GM18508 (cell line): ENCODE data around the gene LRFN5.
"Not testable (repeated sequence)": the region's sequence is repeated elsewhere in the genome, so short reads cannot be mapped to it uniquely, and the experiment has no call there.

ENCODE experiments used
- ATAC-seq: cut with Tn5 transposase; IDR thresholded peaks from one replicate; pipeline ENCODE4 v1.9.1; 2021; ENCODE audit warnings: moderate number of reproducible peaks; ENCODE audit not compliant: insufficient read depth, unreplicated experiment

The LRFN5 gene

DNA sequence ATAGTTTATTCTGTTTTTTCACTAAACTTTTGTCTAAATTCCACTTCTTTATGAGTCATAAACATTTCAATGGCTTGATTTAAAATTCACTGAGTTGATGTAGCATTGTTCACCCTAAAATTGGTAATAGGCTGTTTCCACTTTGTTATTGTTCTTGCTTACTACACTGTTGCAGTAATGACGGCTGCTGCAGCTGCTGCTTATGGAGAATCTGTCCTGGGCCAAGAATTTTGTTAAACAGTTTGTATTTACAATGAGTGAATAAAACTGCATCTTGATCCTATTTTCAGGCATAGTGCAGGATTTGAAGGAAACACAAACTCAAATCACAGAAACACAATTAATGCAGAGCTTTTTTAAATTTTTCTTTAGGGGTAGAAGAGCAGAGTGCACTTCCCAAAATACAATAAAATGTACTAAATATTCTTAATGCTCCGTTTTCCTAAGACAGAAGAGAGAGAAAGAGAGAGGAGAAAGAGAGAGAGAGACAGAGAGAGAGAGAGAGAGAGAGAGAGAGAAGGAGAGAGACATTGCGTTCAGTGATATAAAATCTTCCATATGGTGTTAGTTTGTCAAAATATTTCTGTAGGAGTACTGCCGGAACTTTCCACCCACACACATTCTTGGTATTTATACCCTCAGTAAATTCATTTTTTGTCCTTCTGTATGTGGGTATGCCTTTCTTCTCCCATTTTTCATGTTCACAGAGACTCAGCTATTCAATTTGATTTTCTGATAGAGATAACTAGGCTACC, 266.4 kb downstream of the LRFN5 start:
- no peak for ATAC-seq

DNA sequence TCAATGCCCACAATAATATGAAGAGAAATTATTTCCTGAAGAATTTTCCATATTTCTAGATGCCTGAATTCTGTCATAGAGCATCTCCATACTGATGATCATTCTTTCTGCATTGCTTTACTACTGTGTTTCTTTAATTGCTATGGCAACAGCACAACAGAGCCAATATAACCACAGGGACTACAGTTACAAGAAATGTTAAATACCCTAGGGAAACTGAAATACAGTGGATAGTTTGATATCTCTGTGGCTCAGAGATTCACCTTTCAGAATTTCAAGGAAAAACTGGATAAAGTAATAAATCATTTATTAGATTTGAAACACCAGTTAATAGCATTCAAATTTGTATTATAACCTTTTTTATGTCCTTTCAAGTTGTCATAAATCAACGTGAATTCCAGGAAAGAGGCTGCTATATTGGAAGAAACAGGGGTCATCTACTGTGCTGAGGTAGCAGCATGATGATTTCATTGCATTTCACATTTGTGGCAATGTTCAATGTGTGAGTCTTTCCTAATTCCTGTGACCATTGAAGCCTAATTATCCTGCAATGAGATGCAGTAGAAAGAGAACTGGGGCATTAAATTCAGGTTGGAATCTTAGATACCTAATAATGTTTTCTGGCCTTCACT, 267.1 kb downstream of the LRFN5 start:
- ATAC-seq = no peak

DNA sequence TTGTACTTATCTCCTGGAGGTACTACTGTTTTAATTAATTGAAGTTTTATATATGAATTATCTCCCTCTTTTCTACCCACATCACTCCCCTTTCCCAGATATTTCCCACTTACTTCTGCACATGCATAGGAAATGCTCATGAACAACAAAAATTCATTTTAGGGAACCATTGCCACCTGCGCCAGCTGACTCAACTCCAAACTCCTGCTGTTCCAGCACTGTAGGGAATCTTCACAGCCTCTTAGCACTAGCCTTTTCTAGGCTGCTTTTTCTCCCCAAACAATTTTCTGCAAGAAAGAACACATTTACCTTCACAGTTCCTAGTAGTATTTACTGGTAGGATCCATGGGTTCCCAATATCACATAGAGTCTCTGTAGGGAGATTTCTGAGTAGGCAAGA, 268.4 kb downstream of the LRFN5 start:
- no peak for ATAC-seq

DNA sequence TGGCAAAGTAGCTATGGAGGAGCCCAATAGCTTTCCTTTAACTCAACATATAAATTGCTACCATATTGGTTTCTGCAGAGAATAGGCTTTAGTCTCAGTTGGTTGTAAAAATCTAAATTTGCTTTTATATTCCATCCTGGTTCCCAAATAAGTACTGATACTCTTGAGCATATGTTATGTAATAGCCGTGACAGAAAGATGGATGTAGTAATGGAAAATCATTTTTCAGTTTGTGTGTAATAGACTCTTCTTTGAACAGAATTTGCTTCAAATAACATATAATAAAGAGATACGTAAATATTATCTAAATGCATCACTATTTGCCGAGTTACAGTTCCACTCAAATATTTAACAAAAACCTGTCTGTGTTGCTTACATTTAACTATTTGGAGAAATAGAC, 271.6 kb downstream of the LRFN5 start:
- no peak for ATAC-seq

DNA sequence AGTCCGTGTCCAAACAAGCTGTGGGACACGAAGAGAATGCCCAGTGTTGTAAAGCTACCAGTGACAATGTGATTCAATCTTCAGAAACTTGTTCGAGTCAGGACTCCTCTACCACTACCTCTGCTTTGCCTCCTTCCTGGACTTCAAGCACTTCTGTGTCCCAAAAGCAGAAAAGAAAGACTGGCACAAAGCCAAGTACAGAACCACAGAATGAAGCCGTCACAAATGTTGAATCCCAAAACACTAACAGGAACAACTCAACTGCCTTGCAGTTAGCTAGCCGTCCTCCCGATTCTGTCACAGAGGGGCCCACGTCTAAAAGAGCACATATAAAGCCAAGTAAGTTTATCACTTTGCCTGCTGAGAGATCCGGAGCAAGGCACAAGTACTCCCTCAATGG, 284.9 kb downstream of the LRFN5 start:
- ATAC-seq = no peak

DNA sequence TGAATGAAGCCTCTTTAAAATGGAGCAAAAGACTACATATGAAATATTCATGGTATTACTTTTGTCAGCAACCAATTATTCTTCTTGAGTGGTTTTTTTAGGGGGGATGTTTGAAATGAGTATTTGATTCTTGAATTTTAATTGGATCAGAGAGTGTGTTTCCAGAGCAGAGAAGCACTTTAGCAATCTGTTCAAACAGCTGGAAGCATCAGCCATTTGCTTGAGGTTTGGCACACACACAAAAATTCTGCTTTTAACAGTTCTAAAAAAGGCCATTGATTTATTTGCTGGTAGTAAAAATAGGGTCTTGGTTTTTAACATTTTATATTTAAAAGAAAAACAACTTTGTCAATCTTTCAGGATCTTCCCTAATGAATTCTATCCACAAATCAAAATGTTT, 292.7 kb downstream of the LRFN5 start:
- ATAC-seq = no peak

DNA sequence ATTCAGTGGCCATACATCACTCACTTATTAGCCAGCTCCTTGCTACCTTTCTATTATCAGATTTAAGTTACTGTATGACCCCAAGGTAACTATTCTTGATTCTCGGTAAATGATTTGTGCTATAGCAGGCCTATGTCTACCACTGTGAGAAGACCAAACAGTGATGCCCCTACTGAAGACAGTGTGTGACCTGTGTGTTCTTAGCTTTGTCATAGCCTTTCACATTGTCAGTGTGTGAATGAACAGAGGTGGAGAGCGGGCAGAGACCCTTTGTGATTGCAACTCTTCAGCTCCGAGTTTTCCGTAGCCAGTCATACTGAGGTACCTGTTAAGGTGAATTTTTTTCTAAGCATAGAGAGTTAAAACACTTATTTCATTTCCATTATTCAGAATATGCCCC, 294.0 kb downstream of the LRFN5 start:
- ATAC-seq = no peak

DNA sequence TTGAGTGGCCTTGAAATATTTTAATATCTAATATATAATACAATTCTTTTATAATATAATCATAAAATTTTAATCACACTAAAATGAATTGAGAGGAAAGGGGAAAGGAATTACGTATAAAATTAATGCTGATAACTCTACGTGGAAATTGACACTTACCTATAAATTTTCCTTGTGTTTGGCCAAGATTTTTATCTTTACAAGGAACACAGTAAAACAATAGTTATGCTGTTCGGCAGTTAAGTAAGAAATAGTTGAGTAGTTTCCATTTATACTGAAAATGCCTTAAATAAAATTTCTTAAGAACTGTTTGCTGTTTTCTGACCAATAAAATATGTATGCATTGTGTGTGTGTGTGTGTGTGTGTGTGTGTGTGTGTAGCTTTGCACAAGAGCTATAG, 294.4 kb downstream of the LRFN5 start:
- ATAC-seq = no peak

DNA sequence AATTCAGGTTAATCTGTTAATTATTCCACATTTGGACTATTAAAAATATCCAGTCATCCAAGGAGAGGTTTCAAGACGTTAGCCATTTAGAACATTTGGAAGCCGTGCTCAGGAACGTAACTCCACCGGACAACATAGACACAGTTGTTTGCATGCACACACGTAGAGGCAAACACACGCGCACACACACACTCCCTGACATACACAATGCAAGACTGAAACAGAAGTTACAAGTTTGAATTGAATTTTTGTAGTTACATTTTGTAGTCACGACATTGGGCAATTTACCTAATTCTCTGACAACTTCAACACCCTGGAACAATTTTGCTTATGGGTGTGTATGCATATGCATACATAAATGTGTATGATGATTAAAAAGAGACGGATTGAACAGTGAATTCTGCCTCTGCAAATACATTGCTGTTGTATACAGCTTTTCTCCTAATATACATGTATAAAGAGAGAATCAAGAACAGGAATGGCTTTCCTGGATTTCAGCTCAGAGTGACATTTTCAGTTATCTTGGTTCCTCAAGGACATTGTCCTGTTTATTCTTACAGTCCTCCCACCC, 298.8 kb downstream of the LRFN5 start:
- no peak for ATAC-seq

DNA sequence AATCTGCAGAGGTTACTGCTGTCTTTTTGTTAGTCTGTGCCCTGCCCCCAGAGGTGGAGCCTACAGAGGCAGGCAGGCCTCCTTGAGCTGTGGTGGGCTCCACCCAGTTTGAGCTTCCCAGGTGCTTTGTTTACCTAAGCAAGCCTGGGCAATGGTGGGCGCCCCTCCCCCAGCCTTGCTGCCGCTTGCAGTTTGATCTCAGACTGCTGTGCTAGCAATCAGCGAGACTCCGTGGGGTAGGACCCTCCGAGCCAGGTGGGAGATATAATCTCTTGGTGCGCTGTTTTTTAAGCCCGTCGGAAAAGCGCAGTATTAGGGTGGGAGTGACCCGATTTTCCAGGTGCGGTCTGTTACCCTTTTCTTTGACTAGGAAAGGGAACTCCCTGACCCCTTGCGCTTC, 304.5 kb downstream of the LRFN5 start:
- not testable (repeated sequence) for ATAC-seq

DNA sequence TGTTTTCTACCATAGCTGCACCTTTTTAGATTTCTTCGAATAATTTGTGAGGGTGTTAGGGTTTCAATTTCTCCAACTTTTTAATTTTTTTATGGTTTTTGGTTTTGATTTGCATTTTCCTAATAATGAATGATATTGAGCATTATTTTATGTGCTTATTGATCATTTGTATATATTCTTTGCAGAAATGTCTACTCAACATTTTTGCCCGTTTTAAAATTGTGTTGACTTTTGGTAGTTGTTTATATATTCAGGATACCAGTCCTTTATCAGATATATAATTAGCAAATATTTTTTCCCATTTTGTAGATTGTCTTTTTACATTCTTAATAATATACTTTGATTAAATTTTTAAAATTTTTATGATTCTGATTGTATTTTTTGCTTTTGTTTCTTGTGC, 306.7 kb downstream of the LRFN5 start:
- ATAC-seq = no peak

DNA sequence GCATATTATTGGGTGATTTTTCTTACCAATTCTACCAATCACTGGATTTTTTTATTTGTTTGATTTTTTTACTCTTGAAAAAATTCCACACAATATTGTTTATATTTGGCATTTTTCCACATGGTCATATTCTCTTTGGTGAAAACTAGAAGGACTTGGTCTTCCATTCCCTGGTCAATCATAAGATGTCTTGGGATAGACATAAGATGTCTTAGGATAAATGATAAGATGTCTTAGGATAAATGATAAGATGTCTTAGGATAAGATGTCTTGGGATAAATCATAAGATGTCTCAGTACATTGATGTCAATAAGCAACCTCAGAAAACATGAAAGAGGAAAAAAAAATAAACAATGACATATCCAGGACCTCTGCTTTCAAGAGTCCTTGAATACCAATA, 309.1 kb downstream of the LRFN5 start:
- ATAC-seq = no peak

DNA sequence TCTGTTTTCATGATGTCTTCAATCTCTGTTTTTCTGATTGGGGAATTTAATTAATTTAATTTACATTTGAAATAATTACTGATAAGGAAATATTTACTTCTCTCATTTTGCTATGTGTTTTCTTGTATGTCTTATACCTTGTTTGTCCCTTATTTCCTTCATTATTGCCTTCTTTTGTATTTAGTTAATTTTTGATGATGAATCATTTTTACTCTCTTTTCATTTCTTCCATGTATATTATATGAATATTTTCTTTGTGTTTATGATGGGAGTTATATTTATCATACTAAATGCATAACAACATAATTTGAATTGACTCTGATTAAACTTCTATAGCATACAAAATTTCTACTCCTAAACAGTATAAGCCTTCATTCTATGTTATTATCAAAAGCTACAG, 309.6 kb downstream of the LRFN5 start:
- ATAC-seq = no peak

DNA sequence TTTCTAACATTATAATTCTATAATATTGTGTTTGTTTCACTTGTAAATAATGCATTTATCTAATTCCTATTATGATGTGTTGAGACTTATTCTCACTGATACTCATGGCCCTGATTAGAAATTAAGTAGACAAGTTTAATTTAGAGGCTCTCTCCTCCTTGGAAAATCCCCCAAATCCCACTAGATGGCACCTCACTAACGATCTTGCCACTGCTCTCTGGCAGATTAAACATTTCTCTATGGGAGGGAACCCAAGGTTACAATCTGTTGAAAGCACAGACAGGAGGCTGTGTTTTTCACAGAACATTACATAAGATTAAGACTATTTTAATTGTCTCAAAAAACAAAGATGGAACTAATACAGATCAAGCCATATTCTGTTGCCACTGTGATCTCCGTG, 318.7 kb downstream of the LRFN5 start:
- ATAC-seq = no peak

DNA sequence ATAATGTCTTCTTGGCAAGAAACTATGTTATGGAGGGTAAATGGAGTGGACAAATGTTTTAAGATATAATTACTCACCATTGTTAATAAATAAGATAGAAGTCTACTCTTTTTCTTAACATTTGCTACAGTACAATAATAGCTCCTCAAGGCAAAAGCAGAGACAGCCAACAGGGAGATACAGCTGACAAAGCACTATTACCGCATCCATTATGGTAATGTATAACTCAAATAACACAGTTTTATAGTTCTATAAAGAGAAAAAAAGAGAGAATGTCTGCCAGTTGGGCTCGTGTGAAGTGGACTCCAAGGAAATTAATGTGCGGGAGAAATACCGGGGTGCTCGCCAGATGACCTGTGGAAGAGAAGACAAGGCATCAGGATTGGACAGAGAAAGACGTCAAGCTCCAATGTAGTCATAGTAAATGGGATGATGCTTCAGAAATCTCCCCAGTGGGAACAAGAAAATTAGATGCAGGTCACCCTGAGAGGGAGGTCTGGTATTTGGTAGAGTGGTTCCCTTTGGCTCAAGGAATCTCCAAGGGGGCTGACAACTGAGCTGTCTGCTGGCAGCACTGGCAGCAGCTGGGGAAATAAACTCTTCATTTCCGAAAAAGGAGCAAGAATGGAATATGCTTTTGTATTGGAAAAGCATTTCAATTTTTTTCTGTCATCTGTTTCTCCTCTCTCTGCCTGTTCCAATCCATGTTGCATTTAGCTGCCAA, 343.9 kb downstream of the LRFN5 start:
- ATAC-seq = no peak
